ENCODE measurements around the gene SLC22A14. TPM values are rescaled to one million over a fixed set of nuclear protein-coding genes. Genes with fewer than 3 reads are reported as not detected.

The SLC22A14 gene
- total and polyA plus RNA-seq, 7 donors: 0.09 TPM; not detected in 6

GRCh38 chr3:38314112-38314763 is 32.1 kb downstream of the SLC22A14 start:
- no peak overlapping the region for H3K27ac ChIP-seq
- TF ChIP-seq EP300 (IDR thresholded peaks at IDR 0.05) (no peak), CTCF (IDR thresholded peaks at IDR 0.05) (no peak), POLR2AphosphoS5 (IDR thresholded peaks at IDR 0.05) (no peak), POLR2A (IDR thresholded peaks at IDR 0.05) (no peak)
- WGBS, 2 donors: 51 to 78% methylated on average over 4 of the region's 4 CpGs

GRCh38 chr3:38314764-38315487 is 32.8 kb downstream of the SLC22A14 start:
- Histone ChIP-seq H3K27me3 (no peaks in the 10 kb centered on the region), H3K36me3 (no peaks in the 10 kb centered on the region), H3K9me3 (no peaks in the 10 kb centered on the region), H3K4me1 (no peaks in the 10 kb centered on the region), H3K4me3 (no peak overlapping the region), H3K27ac (no peak overlapping the region)
- 76 to 78% methylated on average over 5 of the region's 5 CpGs for WGBS, 2 donors
- intact Hi-C loops (cut with DNase I): no loop called here
- no peak for TF ChIP-seq CTCF (IDR thresholded peaks at IDR 0.05)
- TF ChIP-seq POLR2AphosphoS5 (IDR thresholded peaks at IDR 0.05): no peak
- no peak for TF ChIP-seq POLR2A (IDR thresholded peaks at IDR 0.05)
- no peak for TF ChIP-seq EP300 (IDR thresholded peaks at IDR 0.05)
- no peak for DNase-seq

More at GRCh38 chr3:38314112-38314763, 32.1 kb downstream of the SLC22A14 start:
- H3K4me1 ChIP-seq: no peaks in the 10 kb centered on the region
- no peaks in the 10 kb centered on the region for H3K27me3 ChIP-seq
- no peak overlapping the region for H3K4me3 ChIP-seq
- no peak for DNase-seq
- intact Hi-C loops (cut with DNase I): no loop called here
- no peaks in the 10 kb centered on the region for H3K36me3 ChIP-seq
- no peaks in the 10 kb centered on the region for H3K9me3 ChIP-seq

- Histone ChIP-seq H3K36me3 (no peaks in the 10 kb centered on the region), H3K4me1 (no peaks in the 10 kb centered on the region), H3K27ac (no peak overlapping the region), H3K27me3 (no peaks in the 10 kb centered on the region), H3K4me3 (no peak overlapping the region), H3K9me3 (no peaks in the 10 kb centered on the region)
- intact Hi-C loops (cut with DNase I): no loop called here
- WGBS, 2 donors: 85 to 87% methylated on average over 10 of the region's 10 CpGs
- DNase-seq: no peak
- TF ChIP-seq CTCF (IDR thresholded peaks at IDR 0.05): no peak
- no peak for TF ChIP-seq POLR2A (IDR thresholded peaks at IDR 0.05)
- no peak for TF ChIP-seq POLR2AphosphoS5 (IDR thresholded peaks at IDR 0.05)
- no peak for TF ChIP-seq EP300 (IDR thresholded peaks at IDR 0.05)
Observed at GRCh38 chr3:38315488-38316230, 33.6 kb downstream of the SLC22A14 start.

- intact Hi-C loops (cut with DNase I): no loop called here
- no peaks in the 10 kb centered on the region for H3K36me3 ChIP-seq
- 80 to 86% methylated on average over 22 of the region's 22 CpGs for WGBS, 2 donors
- H3K4me1 ChIP-seq: no peaks in the 10 kb centered on the region
- no peaks in the 10 kb centered on the region for H3K9me3 ChIP-seq
- no peak for DNase-seq
- H3K27me3 ChIP-seq: no peaks in the 10 kb centered on the region
- TF ChIP-seq POLR2AphosphoS5 (IDR thresholded peaks at IDR 0.05): no peak
- no peak for TF ChIP-seq POLR2A (IDR thresholded peaks at IDR 0.05)
- no peak for TF ChIP-seq EP300 (IDR thresholded peaks at IDR 0.05)
- no peak for TF ChIP-seq CTCF (IDR thresholded peaks at IDR 0.05)
- H3K27ac ChIP-seq: no peak overlapping the region
- no peak overlapping the region for H3K4me3 ChIP-seq
Observed at GRCh38 chr3:38316356-38317191, 34.5 kb downstream of the SLC22A14 start.
